GM21447 (cell line): Measurements from ENCODE around the gene FHIT.
"Not testable (repeated sequence)": the region's sequence is repeated elsewhere in the genome, so short reads cannot be mapped to it uniquely, and the experiment has no call there.

Experiments used
- ATAC-seq: cut with Tn5 transposase; IDR thresholded peaks from one replicate; pipeline ENCODE4 v1.9.1; 2021; ENCODE audit not compliant: unreplicated experiment

FHIT gene

DNA sequence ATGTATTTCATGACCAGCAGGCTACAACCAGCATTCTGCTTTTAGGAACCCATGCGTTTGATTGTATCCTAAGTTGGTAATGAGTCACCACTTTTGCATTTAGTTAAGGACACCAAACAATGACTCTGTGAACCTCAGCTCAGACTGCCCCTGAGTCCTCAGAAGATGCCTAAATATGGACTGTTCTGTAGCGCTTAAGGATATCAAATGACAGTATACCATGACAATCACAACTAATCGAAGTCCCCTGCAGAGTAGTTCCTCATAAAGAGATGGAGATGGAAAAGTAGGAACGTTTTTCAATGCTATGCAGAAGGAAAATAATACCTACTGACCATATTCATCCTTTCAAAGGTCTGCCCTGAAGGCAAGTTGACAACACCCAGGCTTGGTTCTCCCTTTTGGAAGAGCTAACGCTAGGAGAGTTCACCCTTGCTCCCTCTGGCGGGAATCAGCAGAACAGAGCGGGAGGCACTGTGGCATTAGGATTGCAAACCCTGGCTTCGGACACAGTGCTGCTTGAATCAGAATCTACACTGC, 508.6 kb downstream of the FHIT start:
- ATAC-seq, result no peak

DNA sequence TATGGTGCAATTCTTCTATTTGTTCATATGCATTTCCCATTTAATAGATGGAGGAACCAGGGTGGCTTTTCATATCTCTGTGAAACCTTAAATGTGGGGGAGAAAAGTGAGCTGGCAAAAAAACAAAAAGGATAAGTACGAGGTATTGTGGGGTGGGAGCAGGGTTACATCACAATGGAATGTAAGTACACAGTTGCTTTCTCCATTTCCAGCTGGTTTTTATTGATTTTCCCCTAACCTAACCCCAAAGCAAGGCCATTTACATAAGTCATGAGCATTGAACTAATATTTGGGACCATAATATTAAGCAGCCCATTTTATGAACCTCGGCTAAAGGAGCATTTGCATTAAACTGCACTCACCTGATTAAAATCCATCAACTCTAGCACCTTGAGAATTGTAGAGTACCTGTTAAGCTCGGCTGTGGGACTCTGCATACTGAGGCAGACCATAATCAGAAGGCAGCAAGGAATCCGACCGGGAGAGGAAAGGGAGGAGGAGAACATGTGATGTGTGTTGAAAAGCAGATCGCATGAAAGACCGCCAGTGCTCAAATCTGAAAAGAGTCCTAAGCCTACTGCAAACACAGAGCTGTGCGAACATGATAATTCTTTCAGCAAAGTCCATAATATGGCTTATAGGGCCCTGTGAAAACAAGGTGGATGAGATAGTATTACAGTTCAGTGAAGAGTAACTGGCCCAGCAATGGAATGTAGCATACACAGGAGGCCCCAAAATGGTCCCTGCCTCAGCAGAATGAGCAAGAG, 513.4 kb downstream of the FHIT start:
- ATAC-seq, result no peak

DNA sequence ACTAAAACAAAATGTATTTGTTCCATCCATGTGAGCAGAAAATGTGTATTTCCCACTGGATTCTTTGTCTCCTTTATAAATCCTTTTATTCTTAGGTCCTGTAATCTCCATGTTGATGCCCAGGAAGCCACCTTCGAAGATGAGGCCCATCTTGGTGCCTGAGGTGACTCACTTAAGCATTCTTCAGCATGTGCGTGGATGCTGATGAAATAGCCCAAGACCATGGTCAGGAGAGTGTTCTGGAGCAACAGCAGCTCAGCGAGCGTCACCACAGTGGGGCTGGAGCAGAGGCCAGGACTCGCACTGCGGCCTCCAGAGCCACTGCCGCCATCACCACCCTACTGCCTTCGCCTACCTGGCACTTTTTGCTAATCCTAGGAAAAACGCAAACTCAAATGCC, 520.9 kb downstream of the FHIT start:
- ATAC-seq, result no peak

GRCh38 chr3:60729056-60729455, 522.2 kb downstream of the FHIT start:
- ATAC-seq, result no peak

DNA sequence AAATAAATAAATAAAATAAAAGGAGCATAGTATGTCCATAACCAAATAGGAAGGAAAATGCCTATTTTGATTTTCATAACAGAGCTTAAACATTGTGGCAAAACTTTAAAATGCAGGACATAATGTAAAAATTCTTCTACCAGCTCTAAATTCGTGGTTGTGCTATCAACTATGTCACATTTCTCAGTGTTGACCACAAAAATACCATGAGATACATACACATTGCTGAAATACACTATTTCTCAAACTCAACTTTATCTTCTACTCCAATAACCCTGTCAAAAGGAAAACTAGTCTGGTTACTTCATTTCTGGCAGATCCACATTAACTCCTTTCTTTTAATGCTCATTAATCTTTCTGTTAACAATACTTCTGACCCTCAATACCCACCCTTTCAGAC, 523.2 kb downstream of the FHIT start:
- ATAC-seq, result no peak

- no peak for ATAC-seq
These were observed 530.5 kb downstream of the FHIT start for GRCh38 chr3:60720736-60721135.

DNA sequence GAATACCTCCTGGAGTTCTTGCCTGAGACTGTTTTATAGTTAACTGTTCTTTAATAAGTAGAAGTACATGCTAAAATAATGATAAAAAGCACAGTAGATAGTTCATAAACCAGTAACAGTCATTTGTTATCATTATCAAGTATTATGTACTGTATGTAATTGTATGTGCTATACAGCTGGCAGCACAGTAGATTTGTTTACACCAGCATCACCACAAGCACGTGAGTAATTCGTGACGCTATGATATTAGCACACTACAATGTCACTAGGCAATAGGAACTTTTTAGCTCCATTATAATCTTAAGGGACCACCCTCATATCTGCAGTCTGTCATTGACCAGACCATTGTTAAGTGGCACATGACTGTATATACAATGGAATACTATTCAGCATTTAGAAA, 534.7 kb downstream of the FHIT start:
- ATAC-seq, result no peak

DNA sequence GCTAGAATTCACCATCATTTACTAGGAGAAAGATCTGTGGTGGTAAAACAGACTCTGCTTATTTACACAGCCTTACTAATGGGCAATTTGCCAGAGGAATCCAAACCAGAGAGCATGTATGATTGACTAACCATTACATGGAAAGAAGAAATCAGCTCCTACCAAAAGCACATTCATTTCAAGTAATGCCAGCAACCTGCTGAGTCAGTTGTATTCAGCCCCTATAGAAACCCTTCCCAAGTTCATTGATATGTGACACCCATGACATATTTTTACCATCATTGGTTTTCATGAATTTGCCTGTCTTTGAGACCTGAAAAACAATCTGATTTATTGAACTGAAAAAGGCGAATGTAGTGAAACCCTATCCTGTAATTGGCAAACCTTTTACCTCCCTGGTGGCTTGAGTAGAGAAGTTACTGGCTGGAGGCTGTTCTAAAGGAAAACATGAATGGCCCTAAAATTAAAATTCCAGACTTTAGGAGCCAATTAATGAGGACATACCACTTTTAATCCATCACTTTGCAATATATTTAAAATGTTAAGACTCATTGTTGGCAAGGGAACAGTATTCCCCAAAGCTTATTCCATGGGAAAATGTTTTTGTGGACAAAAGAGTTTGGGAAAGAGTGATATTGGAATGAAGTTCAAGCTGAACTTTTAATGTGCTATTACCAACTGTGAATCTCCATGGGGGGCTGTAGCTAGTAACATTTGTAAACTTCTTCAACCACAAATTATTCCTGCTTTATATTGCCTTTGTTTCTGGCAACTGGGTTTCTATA, 542.9 kb downstream of the FHIT start:
- ATAC-seq, result no peak

DNA sequence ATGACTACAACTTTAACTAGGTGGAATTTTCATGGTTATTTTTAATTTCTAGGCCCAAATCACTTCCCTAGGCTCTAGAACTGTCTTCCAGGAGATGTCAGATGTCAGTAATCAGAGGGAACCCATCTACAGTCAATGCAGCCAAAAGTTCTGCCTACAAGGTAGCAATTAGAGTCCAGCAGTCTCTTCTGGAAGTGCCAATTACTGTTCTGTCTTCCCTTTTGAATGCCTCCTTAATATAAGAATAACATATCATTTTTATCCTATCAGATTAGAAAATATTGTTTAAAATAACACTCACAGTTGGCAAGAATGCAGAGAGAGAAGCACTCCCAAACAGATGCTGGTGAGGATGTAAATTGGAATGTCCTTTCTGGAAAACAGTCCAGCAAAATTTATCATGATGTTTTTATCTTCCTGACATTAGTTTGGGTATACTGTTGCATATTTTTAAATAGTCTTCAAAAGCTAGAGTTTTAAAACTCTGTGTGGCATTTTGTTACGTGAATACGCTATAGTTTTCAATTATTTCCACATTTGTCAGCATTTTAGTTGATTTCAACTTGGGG, 543.7 kb downstream of the FHIT start:
- ATAC-seq, result no peak

DNA sequence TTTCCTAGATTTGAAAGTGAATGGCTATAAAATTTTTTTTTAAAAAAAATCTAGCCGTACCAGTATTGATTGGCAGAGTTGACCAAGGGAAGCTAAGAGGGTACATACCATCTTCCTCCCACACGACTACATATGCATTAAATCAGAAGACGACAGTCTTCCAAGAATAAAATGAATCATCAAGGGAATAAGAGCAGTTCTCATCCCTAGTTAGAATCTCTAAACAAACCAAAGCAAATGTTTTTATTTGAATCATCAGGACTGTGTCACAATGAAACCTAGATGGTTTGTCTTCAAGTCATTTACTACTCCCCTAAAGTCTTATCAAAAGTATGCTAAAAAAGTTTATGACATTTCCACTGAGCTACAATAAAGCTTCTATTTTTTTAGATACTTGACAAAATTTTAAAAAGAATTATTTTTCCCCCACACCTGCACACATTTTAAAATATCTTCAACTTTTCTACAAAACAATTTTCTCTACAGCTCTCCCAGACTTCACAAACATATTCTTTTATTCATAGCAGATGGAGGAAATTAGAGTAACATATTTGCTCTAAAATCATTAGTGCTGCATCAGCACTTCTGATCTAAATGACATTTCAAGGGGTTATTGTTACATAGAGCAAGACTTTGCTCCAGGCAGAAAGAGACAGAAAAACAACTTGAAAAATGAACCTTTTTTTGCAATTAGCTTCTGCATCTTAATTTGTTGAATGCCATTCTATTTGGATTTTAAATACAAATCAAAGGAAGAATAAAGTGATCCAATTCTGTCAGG, 547.1 kb downstream of the FHIT start:
- ATAC-seq, result no peak

- ATAC-seq, result no peak
These were observed 548.2 kb downstream of the FHIT start for GRCh38 chr3:60703008-60703407.

- ATAC-seq, result no peak
These were observed 553.1 kb downstream of the FHIT start for GRCh38 chr3:60698117-60698516.

DNA sequence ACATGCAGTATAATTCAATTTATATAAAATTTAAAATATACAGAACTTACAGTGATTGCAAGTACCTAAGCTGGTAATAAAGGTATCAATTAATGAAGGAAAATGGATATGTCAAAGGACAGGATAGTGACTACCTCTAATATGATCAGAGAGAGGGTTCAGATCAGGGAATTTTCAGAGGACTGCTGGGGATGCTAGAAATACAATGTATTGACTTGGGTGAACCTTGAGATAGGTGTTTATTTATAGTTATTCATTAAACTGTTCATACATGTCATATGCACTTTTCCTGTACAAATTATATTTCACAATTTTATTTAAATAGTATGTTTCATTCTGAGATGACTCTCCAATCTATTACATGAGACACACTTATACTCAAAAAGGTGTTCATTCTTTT, 554.1 kb downstream of the FHIT start:
- no peak for ATAC-seq

DNA sequence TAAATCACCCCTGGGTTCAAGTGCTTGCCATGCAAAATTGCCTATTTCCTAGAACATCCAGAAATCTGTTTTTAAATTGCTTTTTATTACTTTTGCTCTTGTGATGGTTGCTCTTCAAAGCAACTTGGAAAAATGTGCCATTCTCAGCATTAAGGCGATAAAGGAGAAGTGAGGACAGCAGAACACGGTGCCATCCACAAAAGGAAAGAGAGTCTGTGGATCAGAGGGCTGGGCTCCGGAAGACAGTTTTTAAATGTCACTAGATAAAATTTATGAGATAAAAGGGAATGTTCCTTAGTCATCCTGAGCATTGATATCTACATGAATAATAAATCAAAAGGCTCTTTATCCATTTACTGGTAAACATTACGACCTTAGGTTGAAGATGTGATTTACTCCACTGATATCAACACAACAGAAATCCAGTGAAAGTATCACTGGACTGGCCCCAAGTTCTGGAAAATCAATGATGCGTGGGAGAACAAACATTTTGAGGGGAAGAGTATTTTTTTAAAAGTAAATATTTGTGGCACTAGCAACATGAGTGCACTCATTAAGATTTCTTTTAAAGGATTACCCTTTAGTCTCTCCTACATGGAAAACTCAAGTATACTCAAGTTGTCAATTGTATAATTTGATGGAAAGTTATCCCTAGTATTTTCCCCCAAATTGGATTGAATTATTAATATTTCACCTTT, 554.7 kb downstream of the FHIT start:
- ATAC-seq, result no peak

DNA sequence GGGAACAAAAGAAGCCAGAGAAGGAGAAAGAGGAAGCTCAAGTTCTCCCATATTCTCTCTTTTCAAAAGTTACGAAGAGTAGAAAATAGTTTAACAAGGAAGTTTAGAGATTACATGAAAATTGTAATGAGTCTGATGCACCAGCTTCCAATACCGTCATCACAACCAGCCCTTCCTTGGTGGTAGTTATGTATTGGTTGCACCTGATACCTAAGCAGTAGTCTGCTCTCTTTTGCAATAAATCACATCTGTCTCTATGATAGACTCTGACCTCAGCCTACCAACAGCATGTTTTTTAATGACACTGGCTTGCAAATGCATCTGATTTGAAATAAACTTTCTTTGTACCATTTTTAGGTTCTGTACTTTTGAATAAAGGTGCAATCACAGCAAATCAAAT, 575.8 kb downstream of the FHIT start:
- ATAC-seq, result no peak

DNA sequence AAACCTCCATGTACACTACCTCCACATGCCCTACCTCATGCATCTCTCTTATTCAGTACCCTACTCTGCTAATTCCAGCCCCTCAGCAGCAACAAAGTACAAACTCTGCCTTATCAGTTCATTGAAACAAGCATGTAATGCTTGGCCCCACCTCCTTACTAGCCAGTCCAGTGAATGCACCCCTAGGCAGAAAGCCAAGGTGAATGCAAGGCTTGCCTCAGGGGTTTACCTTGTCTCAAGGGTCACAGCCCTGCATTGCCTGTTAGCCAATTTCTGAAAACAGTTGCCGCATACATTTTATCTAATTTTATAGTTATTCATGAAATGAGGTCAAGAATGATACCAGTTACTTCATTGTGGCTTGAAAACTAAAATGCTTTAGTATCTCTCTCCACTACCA, 576.4 kb downstream of the FHIT start:
- ATAC-seq, result no peak

- ATAC-seq, result no peak
These were observed 578.1 kb downstream of the FHIT start for GRCh38 chr3:60673123-60673522.

- ATAC-seq, result not testable (repeated sequence)
These were observed 578.9 kb downstream of the FHIT start for GRCh38 chr3:60672337-60672736.

DNA sequence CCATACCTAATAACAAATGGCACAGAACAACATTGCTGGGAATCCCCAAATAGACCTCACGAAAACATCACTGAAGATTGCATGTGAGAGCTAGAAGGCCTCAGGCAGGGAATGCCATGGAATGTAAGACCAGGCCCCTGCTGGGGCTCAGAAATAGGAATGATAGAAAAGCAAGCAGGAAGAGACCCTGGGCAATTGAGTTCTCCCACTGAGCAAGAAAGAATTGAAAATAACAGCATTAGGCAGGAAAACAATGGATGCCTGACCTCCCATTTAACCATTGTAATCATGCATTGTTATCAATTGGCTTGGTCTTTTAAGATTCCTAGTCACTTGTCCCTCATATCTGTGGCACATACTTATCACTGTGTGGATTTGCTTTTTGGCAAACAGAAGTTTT, 581.6 kb downstream of the FHIT start:
- ATAC-seq, result no peak

DNA sequence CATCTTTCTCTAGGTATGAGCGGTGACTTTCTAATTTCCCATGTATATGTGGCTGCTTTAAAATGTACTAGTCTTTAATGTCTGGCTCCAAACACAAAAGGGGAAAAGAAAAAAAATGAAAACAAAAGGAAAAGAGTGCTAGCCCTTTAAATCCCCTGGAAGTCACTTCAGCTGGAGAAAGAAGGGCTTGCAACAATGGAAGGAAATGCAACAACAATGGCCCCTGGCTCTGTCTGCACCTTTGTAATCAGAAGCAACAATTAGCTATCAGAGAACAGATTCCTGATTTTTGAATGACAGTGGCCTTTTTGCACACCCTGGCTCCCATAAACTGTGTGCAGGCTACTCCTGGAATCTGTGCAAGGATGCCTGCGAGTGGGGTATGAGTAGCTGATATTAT, 591.2 kb downstream of the FHIT start:
- ATAC-seq, result no peak

GRCh38 chr3:60659098-60659497, 592.2 kb downstream of the FHIT start:
- no peak for ATAC-seq
